Caki2 (cell line): ENCODE data around the gene OSTF1. TPM values are rescaled to one million over a fixed set of nuclear protein-coding genes. Genes with fewer than 3 reads are reported as not detected.

Source experiments
- DNase-seq: peaks from one replicate; pipeline ENCODE4 v3.0.0-alpha.2; 2015; ENCODE audit warnings: low read depth
- in situ Hi-C: cut with HindIII; loops from 2 replicates; pipeline ENCODE4 v1.10.0; 2016; ENCODE audit warnings: low sequenced_read_pairs, low pct_unique_long_range_greater_than_20kb, mixed read lengths
- total RNA-seq: library from RNA; depleted of rRNA; stranded (reverse); fragments of >200 nt; shearing (Covaris generic); gene quantifications from 2 replicates; pipeline ENCODE4 v1.2.3, GENCODE V29; 2014; ENCODE audit warnings: low replicate concordance; rRNA removed

OSTF1 gene
- total RNA-seq, 1 experiment from 2014 or later, result 12.4 TPM

DNA sequence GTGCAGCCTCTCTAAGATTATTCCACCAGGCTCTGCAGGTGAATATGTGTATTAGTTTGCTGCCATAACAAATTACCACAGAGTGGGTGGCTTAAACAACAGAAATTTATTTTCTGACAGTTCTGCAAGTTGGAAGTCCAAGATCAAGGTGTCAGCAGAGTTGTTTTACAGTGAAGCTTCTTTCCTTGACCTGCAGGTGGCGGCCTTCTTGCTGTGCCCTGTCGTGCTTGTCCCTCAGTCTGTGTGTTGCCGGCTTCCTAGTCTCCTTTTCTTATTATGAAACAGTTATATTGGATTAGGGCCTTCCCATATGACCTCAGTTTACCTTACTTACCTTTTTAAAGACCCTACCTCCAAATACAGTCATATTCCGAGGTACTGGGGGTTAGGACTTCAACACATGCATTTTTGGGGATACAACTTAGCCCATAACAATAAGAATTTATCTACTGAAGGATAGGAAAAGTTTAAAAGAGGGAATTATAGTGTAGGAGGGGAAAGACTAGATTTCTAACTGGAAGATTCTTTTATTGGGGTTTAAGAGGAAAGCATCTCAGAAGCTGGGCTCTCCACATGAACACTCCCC is 97.4 kb downstream of the OSTF1 start:
- no peak for DNase-seq
- in situ Hi-C loops, result no loop called here

DNA sequence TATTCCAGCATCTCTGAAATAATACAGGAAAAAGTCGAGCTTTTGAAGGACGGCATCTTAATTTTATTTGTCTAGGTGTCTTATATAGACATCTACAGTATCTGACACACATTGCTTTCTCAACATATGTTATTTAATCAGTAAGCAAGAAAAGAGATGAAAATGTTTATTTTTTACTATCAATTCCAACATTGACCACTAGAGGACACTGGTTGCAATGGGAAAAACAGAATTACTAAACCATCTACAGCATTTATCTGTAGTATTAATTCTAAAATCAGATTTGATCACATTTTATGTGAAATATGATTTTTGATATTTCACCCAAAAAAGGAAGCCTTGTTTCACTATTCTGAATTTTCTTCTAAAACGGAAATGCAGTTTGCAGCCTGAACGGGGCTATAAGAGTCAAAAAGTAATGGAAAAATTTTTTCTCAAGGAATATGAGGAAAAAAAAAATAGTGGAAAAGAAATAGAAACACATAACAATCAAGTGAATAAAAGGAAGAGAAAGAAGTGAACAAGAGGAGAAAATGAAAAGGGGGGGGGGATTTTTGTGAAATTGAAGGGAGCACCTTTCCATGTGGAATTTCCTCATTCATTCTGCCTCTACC is 98.6 kb downstream of the OSTF1 start:
- no peak for DNase-seq
- in situ Hi-C loops, result no loop called here

DNA sequence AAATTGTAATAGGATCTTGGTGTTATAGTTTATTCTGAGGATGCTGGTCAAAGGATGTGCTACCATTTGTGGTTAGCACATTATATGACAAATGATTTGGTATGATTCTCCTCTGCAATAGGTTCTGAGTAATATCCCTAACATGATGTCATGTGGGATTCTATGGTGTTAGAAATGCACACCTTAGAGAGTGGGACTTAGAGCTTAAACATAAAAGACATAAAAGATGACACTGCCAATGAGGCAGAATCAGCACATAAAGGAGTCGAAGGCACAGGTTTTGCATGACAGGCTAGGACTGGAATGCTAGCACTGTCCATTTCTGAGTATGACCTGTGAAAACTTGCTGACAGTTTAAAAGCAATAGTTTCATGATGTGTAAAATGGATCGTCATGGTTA is 100.4 kb downstream of the OSTF1 start:
- in situ Hi-C loops, result no loop called here
- DNase-seq, result no peak

DNA sequence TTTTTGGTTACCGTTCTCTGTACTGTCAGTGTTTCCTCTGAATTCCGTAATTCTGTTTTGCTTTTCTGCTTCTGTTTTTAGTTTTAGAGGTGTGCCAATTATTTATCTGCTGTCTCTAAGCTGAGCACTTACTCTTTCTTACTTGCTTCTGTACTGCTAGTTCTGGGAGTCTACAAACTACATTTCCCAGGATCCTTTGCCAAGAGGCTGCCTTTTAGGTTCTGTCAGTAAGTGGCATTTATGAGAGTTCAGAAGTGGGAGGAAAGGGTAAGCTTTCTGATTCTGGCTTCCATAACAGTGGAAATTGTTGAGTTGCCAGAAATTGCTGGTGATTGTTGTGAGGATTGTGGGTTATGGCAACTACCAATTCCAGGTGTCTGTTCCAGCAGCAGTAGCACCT is 102.4 kb downstream of the OSTF1 start:
- in situ Hi-C loops, result no loop called here
- no peak for DNase-seq

Other genes starting within 250 kb of the OSTF1 start
- 0.03 TPM in 1 of 2 replicates, not detected in the other for gene TRPM6, start 200.6 kb upstream of the OSTF1 start, total RNA-seq
- gene C9orf40, start 135.6 kb upstream of the OSTF1 start, total RNA-seq, result 5.1 and 6.7 TPM in 2 replicates
- 8.3 and 9.9 TPM in 2 replicates for gene CARNMT1, start 60.2 kb upstream of the OSTF1 start, total RNA-seq
- 23.3 and 28.4 TPM in 2 replicates for gene NMRK1, start 359 bp upstream of the OSTF1 start, total RNA-seq